NOMO-1 (cell line): ENCODE results near the gene DDX5.
"Not testable (repeated sequence)": the region's sequence is repeated elsewhere in the genome, so short reads cannot be mapped to it uniquely, and the experiment has no call there.

Source experiments
- DNase-seq, 2 experiments: peaks; one replicate each; lab custom pipeline; 2025; ENCODE audit not compliant: unreplicated experiment in 2 of 2; lab: John Stamatoyannopoulos, UW

DDX5 gene

DNA sequence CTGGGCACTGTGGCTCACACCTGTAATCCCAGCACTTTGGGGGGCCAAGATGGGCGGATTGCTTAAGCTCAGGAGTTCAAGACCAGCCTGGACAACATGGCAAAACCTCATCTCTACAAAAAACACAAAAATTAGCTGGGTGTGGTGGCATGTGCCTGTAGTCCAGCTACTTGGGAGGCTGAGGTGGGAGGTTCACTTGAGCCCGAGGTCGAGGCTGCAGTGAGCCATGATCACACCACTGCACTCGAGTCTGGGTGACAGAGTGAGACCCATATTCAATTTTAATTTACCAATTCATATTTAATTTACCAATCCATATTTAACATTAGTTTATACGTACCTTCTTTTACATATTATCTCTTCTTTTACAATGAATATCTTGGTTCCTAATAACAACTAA is 10.8 kb downstream of the DDX5 start:
- DNase-seq: not testable (repeated sequence)

- no peak for DNase-seq
These were observed 12.0 kb downstream of the DDX5 start for GRCh38 chr17:64494121-64494520.

DNA sequence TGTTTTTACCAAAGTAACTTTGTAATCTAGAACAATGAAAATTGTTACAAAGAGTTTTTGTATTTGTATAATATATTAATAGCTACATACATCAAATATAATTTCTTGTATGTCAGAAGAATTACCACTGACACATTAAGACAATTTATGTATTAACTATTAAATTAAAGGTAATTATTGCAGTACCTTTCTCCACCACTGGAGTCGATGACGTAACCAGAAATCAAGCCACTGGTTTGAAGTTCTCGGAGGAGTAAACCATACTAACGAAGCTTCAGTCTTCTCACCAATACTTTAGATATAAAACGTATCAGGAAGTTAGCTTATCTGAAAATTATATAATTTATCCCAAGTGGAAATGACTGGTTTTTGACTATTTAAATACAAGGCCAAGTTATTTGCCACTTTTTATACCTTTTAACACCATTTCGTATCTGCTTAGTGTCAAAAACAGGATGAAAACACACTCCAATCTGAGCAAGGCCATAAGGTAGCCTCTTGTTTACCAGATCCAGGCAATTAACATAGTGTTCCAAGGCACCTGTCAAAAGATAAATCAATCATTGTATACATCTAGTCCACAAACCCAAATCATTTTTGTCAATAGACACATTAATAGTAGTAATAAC is 13.5 kb downstream of the DDX5 start:
- DNase-seq: no peak

GRCh38 chr17:64491994-64492393 is 14.1 kb downstream of the DDX5 start:
- DNase-seq: no peak

GRCh38 chr17:64491034-64491860 is 14.8 kb downstream of the DDX5 start:
- peak; percentile 51 to 56 for DNase-seq

DNA sequence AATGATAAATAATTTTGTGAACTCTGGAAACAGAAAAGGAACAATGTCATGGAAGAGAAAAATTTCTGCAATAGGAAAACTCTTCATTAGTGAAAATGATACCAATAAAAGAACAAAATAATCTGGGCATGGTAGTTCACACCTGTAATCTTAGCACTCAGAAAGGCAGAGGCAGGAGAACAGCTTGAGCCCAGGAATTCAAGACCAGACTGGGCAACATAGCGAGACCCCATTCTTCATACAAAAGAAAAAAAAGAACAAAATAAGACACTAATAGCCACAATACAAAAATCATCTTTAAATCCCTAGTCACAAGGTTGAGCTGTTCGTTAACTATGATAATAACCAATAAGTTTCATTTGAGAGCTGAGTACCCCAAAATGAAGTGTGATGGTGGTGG is 17.8 kb downstream of the DDX5 start:
- DNase-seq: no peak

DNA sequence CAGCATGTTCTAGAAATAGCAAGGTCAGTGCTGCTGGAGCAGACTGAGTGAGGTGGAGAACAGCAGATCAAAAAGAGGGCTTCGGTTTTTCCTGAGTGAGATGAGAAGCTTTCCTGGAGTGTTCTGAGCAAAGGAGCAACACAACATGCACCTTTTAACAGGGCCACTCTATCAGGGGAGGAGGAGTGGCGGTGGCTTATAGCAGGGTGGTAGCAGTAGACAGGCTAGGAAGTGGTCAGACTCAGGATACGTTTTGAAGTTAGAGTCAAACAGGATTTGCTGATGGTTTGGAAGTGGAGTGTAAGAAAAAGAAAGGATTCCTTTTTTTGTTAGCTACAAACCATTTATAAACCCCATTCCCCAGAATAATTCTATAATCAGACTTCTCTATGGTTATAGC is 21.7 kb downstream of the DDX5 start:
- no peak for DNase-seq

- DNase-seq: no peak
These were observed 25.1 kb downstream of the DDX5 start for GRCh38 chr17:64480951-64481350.

GRCh38 chr17:64477849-64478248 is 28.2 kb downstream of the DDX5 start:
- DNase-seq: peak in 1 of 2 experiments; percentile 19

DNA sequence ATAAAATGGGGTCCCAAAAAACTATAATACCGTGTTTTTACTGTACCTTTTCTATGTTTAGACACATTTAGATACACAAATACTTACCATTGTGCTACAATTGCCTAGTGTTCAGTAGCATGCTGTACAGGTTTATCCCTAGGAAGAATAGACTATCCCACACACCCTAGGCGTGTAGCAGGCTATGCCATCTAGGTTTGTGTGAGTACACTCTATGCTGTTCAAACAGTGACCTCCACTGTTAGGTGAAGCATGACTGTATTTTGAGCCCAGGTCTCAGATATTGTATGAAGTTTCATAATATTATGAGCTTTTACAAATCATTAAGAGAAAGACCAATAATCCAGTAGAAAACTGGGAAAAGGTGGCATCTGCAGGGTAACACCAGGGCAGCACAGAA is 33.5 kb downstream of the DDX5 start:
- DNase-seq: no peak

GRCh38 chr17:64471440-64471839 is 34.6 kb downstream of the DDX5 start:
- no peak for DNase-seq

- no peak for DNase-seq
These were observed 35.5 kb downstream of the DDX5 start for GRCh38 chr17:64470625-64471024.

DNA sequence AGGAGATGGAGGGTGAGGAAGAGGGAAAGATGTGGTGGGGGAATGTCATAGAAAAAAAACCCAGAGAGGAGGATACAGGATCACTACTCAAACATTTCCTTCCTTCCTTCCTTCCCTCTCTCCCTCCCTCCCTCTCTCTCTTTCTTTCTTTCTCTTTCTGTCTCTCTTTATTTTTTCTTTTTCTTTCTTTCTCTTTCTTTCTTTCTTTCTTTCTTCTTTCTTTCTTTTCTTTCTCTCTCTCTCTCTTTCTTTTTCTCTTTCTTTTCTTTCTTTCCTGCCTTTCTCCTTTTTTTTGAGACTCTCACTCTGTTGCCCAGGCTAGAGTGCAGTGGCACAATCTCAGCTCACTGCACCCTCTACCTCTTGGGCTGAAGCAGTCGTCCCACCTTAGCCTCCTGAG is 39.3 kb downstream of the DDX5 start:
- DNase-seq: not testable (repeated sequence)

GRCh38 chr17:64466019-64466735 is 39.9 kb downstream of the DDX5 start:
- DNase-seq: no peak

DNA sequence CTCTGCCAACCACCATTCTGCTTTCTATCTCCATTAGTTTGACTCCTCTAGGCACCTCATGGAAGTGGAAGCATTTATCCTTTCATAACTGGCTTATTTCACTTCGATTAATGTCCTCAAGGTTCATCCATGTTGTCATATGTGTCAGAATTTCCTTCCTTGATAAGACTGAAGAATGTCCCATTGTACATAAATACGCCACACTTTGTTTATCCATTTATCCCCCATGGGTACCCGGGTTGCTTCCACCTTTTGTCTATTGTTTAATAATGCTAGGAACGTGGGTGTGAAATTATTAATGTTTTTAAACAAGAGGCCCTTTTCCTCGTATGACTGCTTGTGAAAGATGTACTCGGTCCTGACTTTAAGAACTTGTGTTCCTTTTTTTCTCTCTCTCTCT is 44.3 kb downstream of the DDX5 start:
- no peak for DNase-seq

DNA sequence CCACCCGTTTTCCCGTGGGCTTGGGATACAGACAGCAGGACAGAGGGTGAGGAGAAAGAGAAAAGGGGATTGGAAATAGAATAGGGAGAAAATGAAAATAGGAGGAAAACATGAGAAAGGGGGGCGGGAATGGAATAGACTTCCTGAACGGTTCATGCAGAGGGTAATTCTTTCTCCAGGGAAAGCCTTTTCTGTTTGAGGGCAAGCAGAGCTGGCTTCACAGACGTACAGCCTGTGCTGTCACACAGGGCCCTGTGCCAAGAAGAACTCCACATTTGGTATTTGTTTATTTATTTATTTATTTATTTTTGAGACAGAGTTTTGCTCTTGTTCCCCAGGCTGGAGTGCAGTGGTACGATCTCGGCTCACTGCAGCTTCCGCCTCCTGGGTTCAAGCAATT is 45.1 kb downstream of the DDX5 start:
- DNase-seq: no peak

GRCh38 chr17:64459818-64460217 is 46.3 kb downstream of the DDX5 start:
- DNase-seq: not testable (repeated sequence)

DNA sequence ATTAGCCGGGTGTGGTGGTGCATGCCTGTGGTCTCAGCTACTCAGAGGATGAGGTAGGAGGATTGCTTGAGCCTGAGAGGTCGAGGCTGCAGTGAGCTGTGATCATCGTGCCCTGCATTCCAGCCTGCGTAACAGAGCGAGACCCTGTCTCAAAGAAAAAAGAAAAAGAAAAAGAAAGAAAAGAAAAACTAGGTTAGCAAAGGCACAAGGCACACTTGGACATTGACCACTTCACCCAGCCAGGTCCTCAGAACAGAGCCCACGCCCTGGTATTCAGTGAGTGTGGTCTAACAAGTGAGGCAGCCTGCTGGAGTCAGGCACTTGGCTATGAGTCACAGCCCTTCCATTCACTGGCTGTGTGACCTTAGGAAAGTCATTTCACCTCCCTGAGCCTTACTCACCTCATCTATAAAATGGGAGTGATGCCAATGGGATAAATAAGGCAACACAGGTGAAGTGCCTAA is 46.8 kb downstream of the DDX5 start:
- no peak for DNase-seq

DNA sequence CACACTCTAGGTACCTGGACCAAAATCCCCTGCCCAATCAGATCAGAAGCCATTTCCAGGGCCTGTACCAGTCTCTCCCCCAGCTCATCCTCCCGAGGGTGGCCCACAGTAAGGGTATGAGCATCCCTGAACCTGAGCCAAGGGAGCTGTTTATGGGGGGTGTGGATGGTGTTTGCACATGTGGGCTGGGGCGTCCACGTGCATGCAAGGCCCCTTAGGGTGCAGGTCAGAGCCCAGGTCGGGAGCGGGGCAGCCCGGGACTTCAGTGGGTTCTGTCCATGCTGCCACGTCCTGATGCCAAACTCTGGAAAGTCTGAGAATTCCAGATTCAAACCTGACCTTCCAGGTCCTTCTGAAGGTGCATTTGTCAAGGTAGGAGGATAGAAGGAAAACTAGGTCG is 47.3 kb downstream of the DDX5 start:
- DNase-seq: no peak

- no peak for DNase-seq
These were observed 48.9 kb downstream of the DDX5 start for GRCh38 chr17:64457156-64457555.

- DNase-seq: peak; percentile 67 to 93
These were observed 49.9 kb downstream of the DDX5 start for GRCh38 chr17:64455993-64456885.
